HS-5 (cell line): ENCODE data around the gene C17orf107.

Source experiments
- DNase-seq: peaks from one replicate; pipeline ENCODE4 v3.0.0-alpha.2; 2012; ENCODE audit warnings: low read depth

Gene C17orf107

GRCh38 chr17:4877089-4877488 lies 22.2 kb upstream of the C17orf107 start:
- no peak for DNase-seq

- no peak for DNase-seq
These were observed 19.7 kb upstream of the C17orf107 start for GRCh38 chr17:4879601-4880000.

- no peak for DNase-seq
These were observed 18.5 kb upstream of the C17orf107 start for GRCh38 chr17:4880857-4881256.

- no peak for DNase-seq
These were observed 17.4 kb upstream of the C17orf107 start for GRCh38 chr17:4881761-4882555.

- DNase-seq, result no peak
These were observed 14.8 kb upstream of the C17orf107 start for GRCh38 chr17:4884489-4884888.

GRCh38 chr17:4886830-4887229 lies 12.5 kb upstream of the C17orf107 start:
- DNase-seq, result no peak

- no peak for DNase-seq
These were observed 11.8 kb upstream of the C17orf107 start for GRCh38 chr17:4887581-4887980.

- DNase-seq, result no peak
These were observed 7.6 kb upstream of the C17orf107 start for GRCh38 chr17:4891411-4892410.

- no peak for DNase-seq
These were observed 6.7 kb upstream of the C17orf107 start for GRCh38 chr17:4892499-4893221.

GRCh38 chr17:4893272-4893671 lies 6.1 kb upstream of the C17orf107 start:
- DNase-seq, result no peak

GRCh38 chr17:4893721-4894560 lies 5.4 kb upstream of the C17orf107 start:
- DNase-seq, result no peak

- no peak for DNase-seq
These were observed 4.2 kb upstream of the C17orf107 start for GRCh38 chr17:4895121-4895520.

GRCh38 chr17:4895657-4896331 lies 3.5 kb upstream of the C17orf107 start:
- no peak for DNase-seq

GRCh38 chr17:4896332-4897197 lies 2.8 kb upstream of the C17orf107 start:
- no peak for DNase-seq

GRCh38 chr17:4897198-4897687 lies 2.1 kb upstream of the C17orf107 start:
- no peak for DNase-seq

GRCh38 chr17:4897785-4898184 lies 1.6 kb upstream of the C17orf107 start:
- no peak for DNase-seq

- no peak for DNase-seq
These were observed 985 bp upstream of the C17orf107 start for GRCh38 chr17:4898351-4898750.

- no peak for DNase-seq
These were observed 409 bp upstream of the C17orf107 start for GRCh38 chr17:4898927-4899326.
